NCI-H187 (cell line): Measurements from ENCODE around the gene SLC35G1.

ENCODE experiments used
- DNase-seq, 2 experiments: peaks; one replicate each; lab custom pipeline; 2025; lab: John Stamatoyannopoulos, UW

SLC35G1 gene

DNA sequence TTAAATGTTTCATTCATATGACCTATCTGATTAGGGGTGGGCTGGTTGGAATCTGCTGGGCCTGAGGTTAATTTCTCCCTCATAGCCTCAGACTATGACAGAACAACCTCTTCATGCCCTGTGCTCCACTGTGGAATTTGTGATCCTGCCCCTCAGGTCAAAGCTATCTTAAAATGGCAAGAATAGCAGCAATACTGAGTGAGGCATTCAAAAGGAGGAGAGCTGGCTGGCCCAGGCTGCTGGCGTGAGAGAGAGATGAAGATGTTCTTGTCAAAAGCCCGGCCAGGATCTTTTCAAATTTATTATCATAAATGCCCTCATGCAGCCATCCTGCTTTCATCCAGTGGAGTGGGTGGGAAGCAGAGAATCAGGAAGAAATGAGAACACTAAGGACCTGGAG is 58.1 kb downstream of the SLC35G1 start:
- DNase-seq: no peak
